Mesothelial cell of epicardium (in vitro differentiated cells): ENCODE measurements around the gene ITGBL1. TPM values are rescaled to one million over a fixed set of nuclear protein-coding genes. Genes with fewer than 3 reads are reported as not detected.
"Not testable (repeated sequence)": the region's sequence is repeated elsewhere in the genome, so short reads cannot be mapped to it uniquely, and the experiment has no call there.

ENCODE experiments used
- DNase-seq, 2 experiments: peaks; one replicate each; pipeline ENCODE4 v3.0.0; 2021; ENCODE audit warnings: low spot score in 2 of 2; ENCODE audit not compliant: unreplicated experiment in 2 of 2
- H3K27ac Mint-ChIP-seq: 2 replicates; pipeline ENCODE4 v1.8.0; 2021; ENCODE audit warnings: mixed read lengths
- H3K27me3 Mint-ChIP-seq: 2 replicates; pipeline ENCODE4 v1.8.0; 2021; ENCODE audit warnings: low read depth, mixed read lengths
- H3K36me3 Mint-ChIP-seq: 2 replicates; pipeline ENCODE4 v1.8.0; 2021; ENCODE audit warnings: mixed read lengths
- H3K4me1 Mint-ChIP-seq: 2 replicates; pipeline ENCODE4 v1.8.0; 2021; ENCODE audit warnings: mixed read lengths
- H3K4me3 Mint-ChIP-seq: 2 replicates; pipeline ENCODE4 v1.8.0; 2021; ENCODE audit warnings: mild to moderate bottlenecking, moderate library complexity, mixed read lengths
- H3K9me3 Mint-ChIP-seq: 2 replicates; pipeline ENCODE4 v1.8.0; 2021; ENCODE audit warnings: mixed read lengths
- CTCF ChIP-seq: fragments of 200-600 bp; sonication (generic); IDR thresholded peaks from one replicate; pipeline ENCODE4 v1.5.0; 2021; ENCODE audit warnings: antibody characterized with exemption; ENCODE audit not compliant: unreplicated experiment
- total RNA-seq: library from RNA; stranded (reverse); gene quantifications from 3 replicates; pipeline ENCODE4 v1.2.1, GENCODE V29; 2021

ITGBL1 gene
- total RNA-seq, 1 donor from 2014 or later = 0.07 TPM

- H3K36me3 Mint-ChIP-seq = no peaks in the 10 kb centered on the region
Measured at GRCh38 chr13:101535192-101535746, 82.8 kb downstream of the ITGBL1 start.

GRCh38 chr13:101536079-101536478, 83.6 kb downstream of the ITGBL1 start:
- Mint-ChIP-seq H3K4me3 (no peak overlapping the region), H3K27me3 (no peaks in the 10 kb centered on the region), H3K4me1 (no peaks in the 10 kb centered on the region), H3K9me3 (no peaks in the 10 kb centered on the region), H3K27ac (no peak overlapping the region), H3K36me3 (no peaks in the 10 kb centered on the region)
- no peak for DNase-seq
- TF ChIP-seq CTCF = no peak

More at GRCh38 chr13:101535192-101535746, 82.8 kb downstream of the ITGBL1 start:
- Mint-ChIP-seq H3K27ac (no peak overlapping the region), H3K4me1 (no peaks in the 10 kb centered on the region), H3K27me3 (no peaks in the 10 kb centered on the region), H3K9me3 (no peaks in the 10 kb centered on the region), H3K4me3 (no peak overlapping the region)
- no peak for DNase-seq
- TF ChIP-seq CTCF = no peak

GRCh38 chr13:101544544-101544943, 92.1 kb downstream of the ITGBL1 start:
- H3K4me1 Mint-ChIP-seq, DNase-seq, H3K27ac Mint-ChIP-seq, H3K4me3 Mint-ChIP-seq, H3K36me3 Mint-ChIP-seq, H3K27me3 Mint-ChIP-seq: not testable (repeated sequence)
- peaks cover 14% of the 10 kb centered on the region for H3K9me3 Mint-ChIP-seq

- Mint-ChIP-seq H3K9me3 (peaks cover 14% of the 10 kb centered on the region), H3K4me1 (no peaks in the 10 kb centered on the region), H3K4me3 (no peak overlapping the region), H3K36me3 (no peaks in the 10 kb centered on the region), H3K27me3 (no peaks in the 10 kb centered on the region), H3K27ac (no peak overlapping the region)
- TF ChIP-seq CTCF = no peak
- no peak for DNase-seq
Measured at GRCh38 chr13:101544979-101545378, 92.5 kb downstream of the ITGBL1 start.

- no peak overlapping the region for H3K27ac Mint-ChIP-seq
- no peak for TF ChIP-seq CTCF
- H3K4me1 Mint-ChIP-seq = peaks cover 2% of the 10 kb centered on the region
- peaks cover 14% of the 10 kb centered on the region for H3K9me3 Mint-ChIP-seq
- no peak overlapping the region for H3K4me3 Mint-ChIP-seq
- no peaks in the 10 kb centered on the region for H3K27me3 Mint-ChIP-seq
- H3K36me3 Mint-ChIP-seq = no peaks in the 10 kb centered on the region
- DNase-seq = no peak
Measured at GRCh38 chr13:101545521-101545920, 93.0 kb downstream of the ITGBL1 start.

- Mint-ChIP-seq H3K9me3 (no peaks in the 10 kb centered on the region), H3K4me3 (no peak overlapping the region), H3K4me1 (peaks cover 14% of the 10 kb centered on the region), H3K27ac (no peak overlapping the region), H3K36me3 (no peaks in the 10 kb centered on the region), H3K27me3 (no peaks in the 10 kb centered on the region)
- TF ChIP-seq CTCF = no peak
- no peak for DNase-seq
Measured at GRCh38 chr13:101552286-101552685, 99.8 kb downstream of the ITGBL1 start.
